Muscle of leg (tissue), 11 donors: Measurements from ENCODE around the gene OSBPL5. TPM values are rescaled to one million over a fixed set of nuclear protein-coding genes. Genes with fewer than 3 reads are reported as not detected.
A peak's percentile ranks its signal among the peaks of the same experiment; 100 is the strongest.

Experiments used
- DNase-seq: peaks from one replicate; pipeline ENCODE4 v3.0.0; 2013
- H3K27ac ChIP-seq: one replicate; pipeline ENCODE4 v1.5.1; 2013; ENCODE audit warnings: mild to moderate bottlenecking, low read length, control low read depth
- H3K27me3 ChIP-seq: one replicate; pipeline ENCODE4 v1.6.1; 2013; ENCODE audit warnings: low read length; ENCODE audit not compliant: control insufficient read depth, insufficient read depth
- H3K36me3 ChIP-seq: one replicate; pipeline ENCODE4 v1.6.1; 2013; ENCODE audit warnings: low read length; ENCODE audit not compliant: control insufficient read depth, insufficient read depth
- H3K4me1 ChIP-seq: one replicate; pipeline ENCODE4 v1.6.1; 2013; ENCODE audit warnings: low read length; ENCODE audit not compliant: control insufficient read depth, insufficient read depth
- H3K4me3 ChIP-seq: one replicate; pipeline ENCODE4 v1.5.1; 2013; ENCODE audit warnings: low read length, control low read depth
- H3K9me3 ChIP-seq: replicated peaks from 2 replicates; pipeline ENCODE4 v1.6.1; 2013; ENCODE audit warnings: low read depth, low read length; ENCODE audit not compliant: control insufficient read depth
- WGBS: methylation state at CpG from one replicate; pipeline ENCODE4 v1.1.5; 2013; ENCODE audit warnings: missing lambda C conversion rate; ENCODE audit not compliant: insufficient coverage; 5-methylcytosine and 5-hydroxymethylcytosine counted together
- polyA plus RNA-seq, 8 donors: library from polyadenylated mRNA; unstranded; fragments of 120-200 nt; gene quantifications; one replicate each; pipeline versions ENCODE4 v1.2.1 to v1.2.3, GENCODE V29; 2013; ENCODE audit warnings: inconsistent platforms in 1 of 8, low replicate concordance in 1 of 8; ENCODE audit not compliant: insufficient read length in 8 of 8, insufficient read depth in 1 of 8
- total RNA-seq: library from RNA; stranded (reverse); fragments of 120-200 nt; gene quantifications from one replicate; pipeline ENCODE4 v1.2.4, GENCODE V29; 2013

The OSBPL5 gene
- total and polyA plus RNA-seq, 9 donors = 10.8 to 20.4 (median 16.2) TPM

DNA sequence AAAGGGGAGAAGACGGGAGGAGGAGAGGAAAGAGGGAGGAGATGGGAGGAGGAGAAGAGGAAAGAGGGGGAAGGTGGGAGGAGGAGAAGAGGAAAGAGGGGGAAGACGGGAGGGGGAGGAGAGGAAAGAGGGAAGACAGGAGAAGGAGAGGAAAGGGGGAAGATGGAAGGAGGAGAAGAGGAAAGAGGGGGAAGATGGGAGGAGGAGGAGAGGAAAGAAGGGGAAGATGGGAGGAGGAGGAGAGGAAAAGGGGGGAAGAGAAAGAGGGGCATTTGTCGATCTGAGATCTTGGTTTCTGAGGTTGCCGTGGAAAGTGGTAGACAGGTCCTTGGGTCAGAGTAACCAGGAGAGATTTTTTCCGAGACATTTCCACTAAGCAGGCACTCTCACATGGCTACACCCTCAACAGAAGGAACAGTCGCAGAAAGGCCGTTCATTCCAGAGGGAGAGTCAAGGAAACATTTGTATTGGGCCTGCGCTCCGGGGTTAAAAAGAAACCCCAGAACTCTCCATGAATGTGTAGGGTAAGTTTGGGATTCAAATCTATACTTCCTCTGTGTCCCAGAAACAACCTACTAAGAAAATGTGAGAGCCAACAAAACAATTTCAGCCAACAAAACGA lies 68.1 kb downstream of the OSBPL5 start:
- WGBS = 81% methylated on average over 4 of the region's 10 CpGs
- Histone ChIP-seq H3K27ac (no peak overlapping the region), H3K4me1 (peaks cover 10% of the 10 kb centered on the region), H3K36me3 (peaks cover 22% of the 10 kb centered on the region), H3K9me3 (no peaks in the 10 kb centered on the region), H3K27me3 (no peaks in the 10 kb centered on the region), H3K4me3 (no peak overlapping the region)
- DNase-seq = no peak

DNA sequence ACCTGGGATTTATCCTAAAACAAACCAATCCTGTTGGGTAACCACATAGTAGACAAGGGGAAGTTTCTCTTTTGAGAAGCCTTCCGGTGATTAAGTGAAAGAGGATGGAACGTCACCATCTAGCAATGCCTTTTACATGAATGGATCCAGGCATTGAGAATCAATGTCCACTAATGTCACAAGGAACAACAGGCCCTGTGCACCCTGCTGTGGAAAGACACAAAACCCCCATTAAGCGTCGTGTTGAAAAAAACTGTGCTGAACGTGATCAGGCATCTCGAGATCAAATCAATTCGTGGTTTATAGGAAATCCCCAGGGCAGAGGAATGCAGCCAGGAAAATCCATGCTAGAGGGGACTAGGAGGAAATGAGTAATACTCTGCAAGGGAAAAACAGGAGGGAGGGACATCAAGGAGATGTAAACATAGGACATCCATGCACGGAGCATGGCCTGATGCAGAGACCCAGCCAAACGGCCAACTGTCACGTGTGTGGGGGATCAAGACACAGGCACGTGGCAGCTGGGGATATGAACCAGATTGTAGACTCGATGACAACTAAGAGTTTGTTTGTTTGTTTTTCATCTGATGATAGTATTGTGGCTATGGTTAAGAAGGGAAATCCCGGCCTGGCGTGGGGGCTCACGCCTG lies 69.3 kb downstream of the OSBPL5 start:
- Histone ChIP-seq H3K27ac (peak overlapping the region; percentile 85), H3K4me3 (no peak overlapping the region), H3K36me3 (peaks cover 24% of the 10 kb centered on the region), H3K9me3 (no peaks in the 10 kb centered on the region), H3K27me3 (no peaks in the 10 kb centered on the region), H3K4me1 (peaks cover 15% of the 10 kb centered on the region)
- DNase-seq = peak; percentile 93
- 44% methylated on average over 11 of the region's 15 CpGs for WGBS

GRCh38 chr11:3094223-3094824 lies 70.8 kb downstream of the OSBPL5 start:
- DNase-seq = no peak
- peaks cover 24% of the 10 kb centered on the region for H3K36me3 ChIP-seq
- H3K4me1 ChIP-seq = peaks cover 15% of the 10 kb centered on the region
- no peaks in the 10 kb centered on the region for H3K9me3 ChIP-seq
- 85% methylated on average over 20 of the region's 21 CpGs for WGBS
- no peak overlapping the region for H3K27ac ChIP-seq
- H3K27me3 ChIP-seq = no peaks in the 10 kb centered on the region
- no peak overlapping the region for H3K4me3 ChIP-seq

GRCh38 chr11:3093281-3094191 lies 71.6 kb downstream of the OSBPL5 start:
- DNase-seq = no peak
- no peak overlapping the region for H3K27ac ChIP-seq
- no peak overlapping the region for H3K4me3 ChIP-seq
- WGBS = 76% methylated on average over 36 of the region's 36 CpGs
- H3K9me3 ChIP-seq = no peaks in the 10 kb centered on the region
- H3K4me1 ChIP-seq = peaks cover 15% of the 10 kb centered on the region
- no peaks in the 10 kb centered on the region for H3K27me3 ChIP-seq
- H3K36me3 ChIP-seq = peaks cover 20% of the 10 kb centered on the region

GRCh38 chr11:3092603-3093141 lies 72.4 kb downstream of the OSBPL5 start:
- Histone ChIP-seq H3K4me3 (no peak overlapping the region), H3K36me3 (peaks cover 23% of the 10 kb centered on the region), H3K27ac (no peak overlapping the region), H3K4me1 (peaks cover 15% of the 10 kb centered on the region), H3K9me3 (no peaks in the 10 kb centered on the region), H3K27me3 (no peaks in the 10 kb centered on the region)
- WGBS = 79% methylated on average over 14 of the region's 15 CpGs
- DNase-seq = no peak

DNA sequence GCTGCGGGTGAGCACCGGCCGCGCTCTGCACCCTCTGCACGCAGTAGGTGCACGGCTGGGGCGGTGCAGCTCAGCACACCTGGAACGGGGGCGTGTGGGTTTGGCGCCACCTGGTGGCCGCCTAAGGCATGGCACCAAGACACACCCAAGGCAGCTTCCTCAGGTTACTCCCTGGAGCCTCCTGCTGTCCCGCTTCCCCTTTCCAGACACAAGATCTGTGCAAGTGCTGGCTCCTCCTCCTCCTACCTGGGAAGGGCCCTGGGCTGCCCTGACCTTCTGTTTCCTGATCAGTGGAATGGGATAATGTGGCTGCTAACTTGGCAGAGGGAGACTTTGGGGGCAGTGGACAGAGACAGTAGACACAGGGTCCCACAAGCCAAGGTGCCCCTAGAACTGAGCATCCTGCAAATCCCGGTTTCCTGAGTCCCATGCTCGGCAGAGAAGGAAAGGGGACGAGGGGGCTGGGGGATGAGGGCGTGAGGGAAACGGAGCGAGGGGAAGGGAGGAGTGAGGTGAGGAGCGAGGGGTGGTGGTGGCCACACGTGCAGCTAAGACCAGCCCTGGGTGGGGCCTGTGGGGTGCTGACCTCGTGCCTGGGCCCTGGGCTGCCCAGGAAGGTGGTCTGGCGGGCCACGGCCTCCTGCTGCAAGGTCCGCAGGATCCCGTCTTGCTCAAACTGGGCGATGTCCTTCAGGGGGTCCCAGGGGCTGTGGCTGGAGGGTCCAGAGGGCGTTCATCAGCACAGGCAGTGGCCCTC lies 73.1 kb downstream of the OSBPL5 start:
- peak; percentile 57 for DNase-seq
- Histone ChIP-seq H3K4me1 (peaks cover 15% of the 10 kb centered on the region), H3K27me3 (no peaks in the 10 kb centered on the region), H3K36me3 (peaks cover 23% of the 10 kb centered on the region), H3K27ac (no peak overlapping the region), H3K9me3 (no peaks in the 10 kb centered on the region), H3K4me3 (no peak overlapping the region)
- 38% methylated on average over 25 of the region's 27 CpGs for WGBS

DNA sequence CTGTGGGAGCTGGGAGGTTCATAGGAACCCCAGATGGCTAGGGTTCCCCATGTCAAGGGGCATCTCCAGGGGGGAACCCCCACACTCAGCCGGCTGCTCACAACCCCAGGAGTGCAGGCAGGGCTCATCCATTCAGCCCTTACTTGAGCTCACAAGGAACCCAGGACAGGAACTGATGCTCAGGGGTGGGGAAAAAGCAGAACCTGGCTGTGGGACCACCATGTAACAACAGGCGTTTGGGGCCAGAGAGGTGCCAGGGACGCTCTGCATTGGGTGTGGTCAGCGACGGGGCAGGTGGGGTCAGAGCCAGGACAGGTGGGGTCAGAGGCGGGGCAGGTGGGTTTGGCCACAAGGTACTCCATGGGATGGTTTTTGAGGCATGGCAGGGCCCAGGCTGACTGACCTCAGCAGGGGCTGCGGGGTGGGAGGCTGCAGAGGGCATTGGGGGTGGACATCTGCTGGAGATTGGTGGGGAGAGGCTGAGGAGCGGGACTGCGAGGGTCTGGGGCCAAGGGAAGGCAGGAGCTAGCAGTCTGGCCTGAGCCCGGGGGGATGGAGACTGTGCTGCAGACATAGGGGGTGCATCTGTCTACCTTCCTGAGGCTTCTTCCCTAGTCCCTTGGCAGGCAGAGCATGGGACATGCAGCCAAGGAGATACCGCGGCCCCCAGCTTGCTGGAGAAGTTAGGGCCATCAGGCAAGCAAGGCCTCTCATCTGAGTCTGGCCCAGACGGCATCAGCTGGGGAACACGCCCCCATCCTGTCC lies 73.8 kb downstream of the OSBPL5 start:
- H3K4me1 ChIP-seq = peaks cover 15% of the 10 kb centered on the region
- H3K9me3 ChIP-seq = no peaks in the 10 kb centered on the region
- no peak overlapping the region for H3K27ac ChIP-seq
- DNase-seq = no peak
- H3K36me3 ChIP-seq = peaks cover 23% of the 10 kb centered on the region
- no peak overlapping the region for H3K4me3 ChIP-seq
- WGBS = 71% methylated on average over 14 of the region's 14 CpGs
- H3K27me3 ChIP-seq = no peaks in the 10 kb centered on the region

DNA sequence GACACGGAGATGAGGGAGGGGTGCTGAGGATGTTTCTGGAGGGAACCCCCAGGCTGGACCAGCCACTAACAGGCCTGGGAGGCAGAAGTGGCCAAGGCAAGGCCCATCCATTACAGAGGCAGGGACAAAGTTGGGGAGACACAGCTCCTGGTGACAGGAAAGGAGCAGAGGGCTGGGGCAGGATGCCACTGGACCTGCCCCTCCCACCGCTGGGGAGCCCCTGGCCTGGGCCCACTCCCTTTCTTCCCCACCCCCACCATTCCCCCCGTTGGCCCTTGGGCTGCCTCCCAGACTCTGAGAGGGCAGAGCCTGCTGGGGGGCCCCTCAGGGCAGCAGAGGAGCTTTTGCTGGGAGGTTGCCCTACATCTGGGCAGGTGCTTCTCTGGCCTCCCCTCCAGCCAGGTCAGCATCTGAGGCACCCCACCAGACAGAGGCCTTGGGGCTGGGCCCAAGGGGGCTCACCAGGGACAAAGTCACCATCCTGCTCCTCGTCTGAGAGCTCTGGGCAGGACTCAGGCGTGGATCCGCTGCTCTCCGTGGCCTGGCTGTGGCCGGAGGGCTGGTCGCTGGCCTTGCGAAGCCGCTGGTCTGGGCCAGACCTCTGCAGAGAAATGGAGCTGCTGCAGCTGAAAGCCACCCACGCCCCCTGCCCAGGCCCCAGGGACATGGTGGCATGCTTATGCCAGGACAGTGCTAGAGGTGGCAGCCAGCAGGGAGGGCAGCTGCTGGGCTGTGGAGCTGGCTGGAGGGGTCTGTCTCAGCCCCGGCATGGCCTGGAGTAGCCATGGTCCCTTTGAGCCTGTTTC lies 74.8 kb downstream of the OSBPL5 start:
- no peak for DNase-seq
- H3K4me1 ChIP-seq = peaks cover 15% of the 10 kb centered on the region
- H3K27me3 ChIP-seq = no peaks in the 10 kb centered on the region
- H3K4me3 ChIP-seq = no peak overlapping the region
- peaks cover 23% of the 10 kb centered on the region for H3K36me3 ChIP-seq
- 90% methylated on average over 12 of the region's 13 CpGs for WGBS
- no peaks in the 10 kb centered on the region for H3K9me3 ChIP-seq
- no peak overlapping the region for H3K27ac ChIP-seq
